T-cell (primary cell): ENCODE data around the gene SNURF. TPM values are rescaled to one million over a fixed set of nuclear protein-coding genes. Genes with fewer than 3 reads are reported as not detected.
"Not testable (repeated sequence)": the region's sequence is repeated elsewhere in the genome, so short reads cannot be mapped to it uniquely, and the experiment has no call there.

Source experiments
- ATAC-seq, 4 experiments: fragments of 200-7000 bp in 3 of 4; fragments of 150-1000 bp in 1 of 4; cut with Tn5 transposase; replicated peaks in 1 of 4; 1 replicate in 3 of 4; 2 replicates in 1 of 4; pipeline ENCODE4 v1.10.0; 2021; ENCODE audit warnings: moderate library complexity in 3 of 4, mild to moderate bottlenecking in 2 of 4, moderate number of reproducible peaks in 1 of 4
- CTCF ChIA-PET, 2 donors: fragments of 300-600 bp; sonication (Branson Sonifier 250); formaldehyde crosslinking; loops; one replicate each; lab custom pipeline; 2022; ENCODE audit warnings: antibody characterized with exemption in 2 of 2; lab: Charles Lee
- POLR2A ChIA-PET, 2 donors: fragments of 300-600 bp; sonication (Branson Sonifier 250); formaldehyde crosslinking; loops; one replicate each; lab custom pipeline; 2022; ENCODE audit warnings: antibody characterized with exemption in 2 of 2; lab: Charles Lee
- DNase-seq, 35 experiments: peaks; one replicate each; pipeline versions ENCODE4 v3.0.0 to v3.0.0-alpha.2; 2013 to 2023
- H3K27ac ChIP-seq: one replicate; pipeline ENCODE4 v1.5.1; 2013; ENCODE audit warnings: low read length
- H3K27me3 ChIP-seq, 2 experiments: replicated peaks in 1 of 2; 1 replicate in 1 of 2; 2 replicates in 1 of 2; pipeline versions ENCODE4 v1.6.1 to v1.7.0; 2013; ENCODE audit warnings: low read length in 1 of 2, mixed read lengths in 1 of 2; ENCODE audit not compliant: control insufficient read depth in 2 of 2, insufficient read depth in 2 of 2; ENCODE audit errors: extremely low read depth in 1 of 2
- H3K36me3 ChIP-seq, 2 donors: 1 replicate in 1 of 2; 2 replicates in 1 of 2; pipeline versions ENCODE4 v1.6.1 to v1.7.0; 2013; ENCODE audit warnings: low read length in 1 of 2; ENCODE audit not compliant: control insufficient read depth in 2 of 2, insufficient read depth in 1 of 2; ENCODE audit errors: extremely low read depth in 1 of 2
- H3K4me1 ChIP-seq, 2 experiments: 1 replicate in 1 of 2; 2 replicates in 1 of 2; pipeline versions ENCODE4 v1.6.1 to v1.7.0; 2013; ENCODE audit warnings: low read length in 2 of 2, mixed read lengths in 1 of 2; ENCODE audit not compliant: insufficient read depth in 2 of 2, control insufficient read depth in 1 of 2; ENCODE audit errors: extremely low read depth in 1 of 2
- H3K4me3 ChIP-seq, 2 donors: 1 replicate in 1 of 2; 2 replicates in 1 of 2; pipeline versions ENCODE4 v1.5.1 to v1.7.0; 2013; ENCODE audit warnings: mild to moderate bottlenecking in 2 of 2, low read length in 1 of 2, moderate library complexity in 1 of 2; ENCODE audit not compliant: control insufficient read depth in 1 of 2; ENCODE audit errors: extremely low read depth in 1 of 2
- H3K9me3 ChIP-seq: 2 replicates; pipeline ENCODE4 v1.7.0; 2013
- H3K27ac Mint-ChIP-seq, 2 donors: one replicate each; pipeline ENCODE4 v1.8.0; 2020 to 2021; ENCODE audit warnings: mild to moderate bottlenecking in 2 of 2, mixed read lengths in 2 of 2
- H3K27me3 Mint-ChIP-seq, 2 donors: one replicate each; pipeline ENCODE4 v1.8.0; 2021 to 2022; ENCODE audit warnings: mixed read lengths in 2 of 2
- H3K36me3 Mint-ChIP-seq: one replicate; pipeline ENCODE4 v1.8.0; 2021; ENCODE audit warnings: mixed read lengths
- H3K4me1 Mint-ChIP-seq, 3 donors: one replicate each; pipeline ENCODE4 v1.8.0; 2020 to 2022; ENCODE audit warnings: mixed read lengths in 3 of 3, mild to moderate bottlenecking in 1 of 3
- H3K4me3 Mint-ChIP-seq, 3 donors: one replicate each; pipeline ENCODE4 v1.8.0; 2020 to 2022; ENCODE audit warnings: mild to moderate bottlenecking in 3 of 3, mixed read lengths in 3 of 3, moderate library complexity in 3 of 3
- H3K9me3 Mint-ChIP-seq, 3 donors: one replicate each; pipeline ENCODE4 v1.8.0; 2020 to 2022; ENCODE audit warnings: mixed read lengths in 3 of 3
- WGBS: methylation state at CpG from one replicate; pipeline ENCODE4 v1.1.5; 2013; ENCODE audit warnings: missing lambda C conversion rate; ENCODE audit not compliant: insufficient coverage; 5-methylcytosine and 5-hydroxymethylcytosine counted together
- total RNA-seq, 35 experiments: library from RNA in 6 of 35; stranded (reverse) in 6 of 35; fragments of 120-200 nt in 1 of 35; gene quantifications; one replicate each; pipeline versions ENCODE4 v1.2.1 to v1.2.4 and lab custom pipeline; 2013 to 2026

SNURF gene, protein sequence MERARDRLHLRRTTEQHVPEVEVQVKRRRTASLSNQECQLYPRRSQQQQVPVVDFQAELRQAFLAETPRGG
- total RNA-seq (10 to 100 TPM; 15.6 to 42.8 (median 30.2) TPM), total RNA-seq (lab: John Stamatoyannopoulos, UW) (0.04 to 5.2 (median 1.2) reads per million in 29 experiments)
- 22.6 TPM for total RNA-seq (2013)

DNA sequence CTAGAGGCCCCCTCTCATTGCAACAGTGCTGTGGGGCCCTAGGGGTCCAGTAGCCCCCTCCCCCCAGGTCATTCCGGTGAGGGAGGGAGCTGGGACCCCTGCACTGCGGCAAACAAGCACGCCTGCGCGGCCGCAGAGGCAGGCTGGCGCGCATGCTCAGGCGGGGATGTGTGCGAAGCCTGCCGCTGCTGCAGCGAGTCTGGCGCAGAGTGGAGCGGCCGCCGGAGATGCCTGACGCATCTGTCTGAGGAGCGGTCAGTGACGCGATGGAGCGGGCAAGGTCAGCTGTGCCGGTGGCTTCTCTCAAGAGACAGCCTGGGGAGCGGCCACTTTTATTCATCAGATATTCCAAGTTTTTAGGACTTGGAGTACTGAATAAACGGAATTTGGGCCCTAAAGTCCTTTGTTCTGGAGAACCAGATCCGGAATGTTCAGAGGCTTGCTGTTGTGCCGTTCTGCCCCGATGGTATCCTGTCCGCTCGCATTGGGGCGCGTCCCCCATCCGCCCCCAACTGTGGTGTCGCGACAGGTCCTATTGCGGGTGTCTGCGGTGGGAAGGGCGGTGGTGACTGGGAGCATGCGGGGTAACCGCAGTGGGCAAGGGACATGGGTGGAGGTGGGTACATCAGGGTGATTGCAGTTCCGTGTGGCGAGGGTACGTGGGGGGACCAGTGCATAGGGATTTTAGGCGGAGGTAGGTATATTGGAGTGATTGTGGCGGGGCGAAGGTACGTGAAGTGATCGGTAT, at the start of gene SNURF, which contains the start of gene SNRPN:
SNURF (plus strand) TSS at position 205 of the 748 bp plus-strand sequence; CDS start at position 267, 62 bp downstream.
SNRPN (plus strand) TSS at position 205 of the 748 bp plus-strand sequence. CDS start 19,467 bp downstream, outside the sequence.
- DNase-seq, result peak; percentile 22 to 76 (median 49)
- ChIA-PET POLR2A (no interaction called here), CTCF (no interaction called here)
- WGBS, result 50% methylated on average over 47 of the region's 47 CpGs
- H3K27ac Mint-ChIP-seq, result peak within 1 kb of the TSS; percentile 94 to 96
- Histone ChIP-seq H3K9me3 (no peaks in the 10 kb centered on the region), H3K27ac (peak within 1 kb of the TSS; percentile 88), H3K27me3 (peaks cover 0 to 2% of the 10 kb centered on the region in 2 experiments), H3K4me1 (peaks cover 3 to 15% of the 10 kb centered on the region in 2 experiments), H3K36me3 (peaks cover 0 to 4% of the 10 kb centered on the region in 2 donors), H3K4me3 (peak within 1 kb of the TSS; percentile 81 to 87)
- peaks cover 0 to 2% of the 10 kb centered on the region in 2 donors for H3K27me3 Mint-ChIP-seq
- H3K4me1 Mint-ChIP-seq, result peaks cover 6 to 22% (median 18%) of the 10 kb centered on the region in 3 donors
- H3K36me3 Mint-ChIP-seq, result peaks cover 7% of the 10 kb centered on the region
- ATAC-seq, result peak; percentile 31 to 59 (median 52)
- peak within 1 kb of the TSS; percentile 92 to 94 (median 93) for H3K4me3 Mint-ChIP-seq
- H3K9me3 Mint-ChIP-seq, result peaks cover 3 to 12% (median 3%) of the 10 kb centered on the region in 3 donors

DNA sequence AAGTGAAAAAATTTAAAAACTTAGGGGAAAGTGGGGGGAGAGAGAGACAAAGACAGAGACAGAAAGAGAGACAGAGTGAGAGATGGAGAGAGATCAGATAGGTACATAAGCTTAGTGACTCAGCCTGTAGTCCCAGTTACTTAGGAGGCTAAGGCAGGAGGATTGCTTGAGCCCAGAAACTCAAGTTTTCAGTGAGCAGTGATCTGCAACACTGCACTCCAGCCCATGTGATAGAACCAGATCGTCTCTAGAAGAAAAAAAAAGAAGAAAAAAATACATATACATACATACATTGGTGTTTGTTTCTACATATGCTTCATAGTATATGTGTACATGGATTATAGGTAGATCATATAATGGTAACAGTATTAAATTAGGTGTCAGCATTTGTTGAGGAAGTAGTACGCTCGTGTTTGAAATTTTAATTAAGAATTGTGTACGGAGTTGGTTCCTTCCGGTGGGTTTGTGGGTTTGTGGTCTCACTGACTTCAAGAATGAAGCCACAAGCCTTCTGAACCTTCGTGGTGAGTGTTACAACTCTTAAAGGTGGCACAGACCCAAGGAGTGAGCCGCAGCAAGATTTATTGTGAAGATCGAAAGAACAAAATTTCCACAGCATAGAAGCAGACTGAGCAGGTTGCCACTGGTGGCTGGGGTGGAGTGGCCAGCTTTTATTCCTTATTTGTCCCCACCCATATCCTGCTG, 38.3 kb upstream of the SNURF start:
- Histone ChIP-seq H3K36me3 (no peaks in the 10 kb centered on the region), H3K9me3 (no peaks in the 10 kb centered on the region), H3K27me3 (no peaks in the 10 kb centered on the region), H3K27ac (no peak overlapping the region), H3K4me1 (no peaks in the 10 kb centered on the region), H3K4me3 (no peak overlapping the region)
- Mint-ChIP-seq H3K27ac (no peak overlapping the region), H3K4me1 (peaks cover 5 to 9% (median 7%) of the 10 kb centered on the region in 3 donors), H3K27me3 (no peaks in the 10 kb centered on the region), H3K4me3 (peak overlapping the region in 1 of 3 donors; percentile 25), H3K36me3 (no peaks in the 10 kb centered on the region), H3K9me3 (peaks cover 11 to 38% (median 28%) of the 10 kb centered on the region in 3 donors)
- CTCF ChIA-PET, result interaction anchor here in 1 of 2 donors (0.6 kb wide), 1 partner anchor 1018 kb away, joined by 6 read pairs; no protein-coding TSS in a partner anchor
- POLR2A ChIA-PET, result no interaction called here
- 10% methylated on average over 5 of the region's 8 CpGs for WGBS
- ATAC-seq (no peak), DNase-seq (peak in 4 of 35 experiments; percentile 1 to 23 (median 4))

DNA sequence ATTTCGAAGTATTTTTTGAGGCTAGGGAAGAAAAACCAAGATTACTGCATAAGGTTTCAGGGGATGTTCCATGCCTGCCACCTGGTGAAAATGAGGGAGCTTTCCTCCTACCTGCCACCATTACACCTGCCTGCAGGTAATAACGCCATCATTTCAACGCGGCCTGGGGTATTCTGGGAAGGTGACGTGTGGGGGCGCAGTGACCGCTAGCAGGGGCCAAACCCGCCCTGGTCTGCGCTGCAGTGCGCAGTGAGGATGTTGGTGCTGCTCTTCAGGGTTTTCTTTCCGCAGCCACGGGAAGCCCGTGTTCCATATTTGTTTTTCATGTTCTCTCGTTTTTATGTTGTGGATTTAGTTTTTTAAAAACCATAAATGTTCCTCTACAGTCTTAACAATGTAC, 37.4 kb upstream of the SNURF start:
- H3K4me1 ChIP-seq, result no peaks in the 10 kb centered on the region
- H3K4me3 ChIP-seq, result no peak overlapping the region
- ChIA-PET CTCF (interaction anchor here in 1 of 2 donors (0.7 kb wide), 1 partner anchor 44 kb away, joined by 3 read pairs; no protein-coding TSS in a partner anchor), POLR2A (no interaction called here)
- Mint-ChIP-seq H3K27ac (no peak overlapping the region), H3K27me3 (no peaks in the 10 kb centered on the region), H3K4me1 (peaks cover 5 to 9% (median 7%) of the 10 kb centered on the region in 3 donors), H3K4me3 (no peak overlapping the region), H3K9me3 (peaks cover 7 to 41% (median 28%) of the 10 kb centered on the region in 3 donors), H3K36me3 (no peaks in the 10 kb centered on the region)
- DNase-seq (no peak), ATAC-seq (no peak)
- H3K27ac ChIP-seq, result no peak overlapping the region
- whole genome bisulfite sequencing, result 97% methylated on average over 6 of the region's 14 CpGs
- no peaks in the 10 kb centered on the region for H3K36me3 ChIP-seq
- H3K27me3 ChIP-seq, result no peaks in the 10 kb centered on the region
- no peaks in the 10 kb centered on the region for H3K9me3 ChIP-seq

DNA sequence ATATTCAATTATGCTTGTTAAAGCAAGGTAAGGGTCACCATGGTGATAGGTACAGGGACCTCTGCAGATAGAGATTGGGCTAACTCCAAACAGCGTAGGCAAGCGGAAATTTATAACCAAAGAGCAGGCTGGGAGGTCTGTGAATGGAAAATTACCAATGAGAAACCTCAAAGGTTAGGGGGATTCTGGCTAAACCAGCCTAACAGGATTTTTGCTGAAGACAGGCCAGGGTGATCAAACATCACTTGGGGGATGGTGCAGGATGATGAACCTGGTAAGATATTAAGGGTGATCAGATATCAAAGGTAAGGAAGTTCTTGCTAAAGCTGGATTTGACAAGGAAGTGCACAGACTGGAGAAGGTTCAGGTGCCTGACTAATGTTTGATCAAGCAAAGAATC, 35.3 kb upstream of the SNURF start:
- no peak overlapping the region for H3K4me3 Mint-ChIP-seq
- ChIA-PET CTCF (no interaction called here), POLR2A (no interaction called here)
- no peaks in the 10 kb centered on the region for H3K36me3 Mint-ChIP-seq
- Histone ChIP-seq H3K9me3 (no peaks in the 10 kb centered on the region), H3K4me3 (no peak overlapping the region), H3K36me3 (no peaks in the 10 kb centered on the region), H3K27me3 (no peaks in the 10 kb centered on the region), H3K4me1 (no peaks in the 10 kb centered on the region), H3K27ac (no peak overlapping the region)
- no peak for ATAC-seq
- WGBS, result 76% methylated on average over 2 of the region's 2 CpGs
- no peaks in the 10 kb centered on the region for H3K27me3 Mint-ChIP-seq
- peaks cover 5 to 9% (median 7%) of the 10 kb centered on the region in 3 donors for H3K4me1 Mint-ChIP-seq
- DNase-seq, result no peak
- H3K27ac Mint-ChIP-seq, result no peak overlapping the region
- H3K9me3 Mint-ChIP-seq, result peaks cover 6 to 39% (median 23%) of the 10 kb centered on the region in 3 donors

DNA sequence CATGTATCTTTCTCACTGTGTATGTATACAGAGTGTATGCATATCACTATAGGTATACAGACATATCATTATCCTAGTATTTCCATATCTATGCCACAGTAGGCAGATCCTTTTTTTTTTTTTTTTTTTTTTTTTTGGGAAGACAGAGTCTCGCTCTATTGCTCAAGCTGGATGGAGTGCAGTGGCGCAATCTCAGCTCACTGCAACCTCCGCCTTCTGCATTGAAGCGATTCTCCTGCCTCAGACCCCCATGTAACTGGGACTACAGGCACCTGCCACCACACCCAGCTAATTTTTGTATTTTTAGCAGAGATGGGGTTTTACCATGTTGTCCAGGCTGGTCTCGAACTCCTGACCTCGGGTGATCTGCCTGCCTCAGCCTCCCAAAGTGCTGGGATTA, 32.0 kb upstream of the SNURF start:
- H3K36me3 Mint-ChIP-seq, H3K4me1 Mint-ChIP-seq, H3K27me3 ChIP-seq, H3K4me3 ChIP-seq, DNase-seq, H3K9me3 ChIP-seq, POLR2A ChIA-PET, H3K27ac Mint-ChIP-seq, H3K4me1 ChIP-seq, H3K4me3 Mint-ChIP-seq, H3K27me3 Mint-ChIP-seq, ATAC-seq, H3K36me3 ChIP-seq, H3K27ac ChIP-seq: not testable (repeated sequence)
- H3K9me3 Mint-ChIP-seq, result peaks cover 6 to 23% (median 14%) of the 10 kb centered on the region in 3 donors
- WGBS, result 85% methylated on average over 5 of the region's 6 CpGs
- CTCF ChIA-PET, result interaction anchor here in 1 of 2 donors (0.6 kb wide), 1 partner anchor 60 kb away, joined by 6 read pairs; no protein-coding TSS in a partner anchor

DNA sequence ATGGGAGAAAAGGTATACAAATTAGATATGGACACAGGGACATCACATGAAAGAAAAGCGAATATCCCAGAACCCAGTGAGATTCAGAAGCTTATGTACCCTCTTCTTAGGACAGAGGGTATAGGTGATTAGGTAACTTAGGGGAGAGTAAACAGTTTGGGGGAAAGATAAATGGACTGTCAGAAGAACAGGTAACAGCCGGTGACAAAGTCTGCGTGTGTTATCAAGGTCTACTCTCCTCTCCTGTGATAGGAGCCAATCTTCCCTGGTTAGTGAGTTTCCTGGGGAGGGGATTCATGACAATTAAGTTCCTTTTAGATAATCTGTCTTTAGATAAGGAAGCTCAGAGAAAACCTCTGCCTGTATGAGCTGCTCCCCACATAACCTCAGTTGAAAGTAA, 30.6 kb upstream of the SNURF start:
- ATAC-seq (no peak), DNase-seq (no peak)
- CTCF ChIA-PET, result no interaction called here
- Mint-ChIP-seq H3K27me3 (no peaks in the 10 kb centered on the region), H3K4me3 (no peak overlapping the region), H3K4me1 (no peaks in the 10 kb centered on the region), H3K36me3 (no peaks in the 10 kb centered on the region), H3K27ac (no peak overlapping the region), H3K9me3 (peaks cover 11 to 28% (median 17%) of the 10 kb centered on the region in 3 donors)
- Histone ChIP-seq H3K36me3 (no peaks in the 10 kb centered on the region), H3K4me1 (no peaks in the 10 kb centered on the region), H3K9me3 (no peaks in the 10 kb centered on the region), H3K4me3 (no peak overlapping the region), H3K27ac (no peak overlapping the region), H3K27me3 (peaks cover 0 to 4% of the 10 kb centered on the region in 2 experiments)
- WGBS, result 71% methylated on average over 1 of the region's 3 CpGs
- POLR2A ChIA-PET, result no interaction called here
